Measurements from ENCODE around the gene RPS6KL1.

Gene RPS6KL1

GRCh38 chr14:74911221-74911620, 11.8 kb downstream of the RPS6KL1 start:
- DNase-seq, result no peak

DNA sequence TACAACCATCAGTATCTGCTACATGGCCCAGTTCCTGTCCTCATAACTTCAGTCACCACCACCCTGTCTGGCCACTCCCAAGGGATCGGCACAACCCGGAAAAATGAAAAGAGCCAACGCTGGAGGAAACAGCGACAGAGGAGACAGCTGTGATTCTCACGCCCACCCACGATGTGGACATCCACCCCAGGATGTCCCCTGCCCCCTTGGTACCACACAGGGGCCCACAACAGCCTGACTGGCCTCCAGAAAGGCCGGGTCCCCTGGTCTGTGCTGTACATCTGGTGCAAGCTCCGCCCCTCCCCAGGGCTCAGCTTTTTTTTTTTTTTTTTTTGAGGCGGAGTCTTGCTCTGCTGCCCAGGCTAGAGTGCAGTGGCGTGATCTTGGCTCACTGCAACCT, 12.5 kb downstream of the RPS6KL1 start:
- no peak for DNase-seq

GRCh38 chr14:74909911-74910310, 13.1 kb downstream of the RPS6KL1 start:
- no peak for DNase-seq

DNA sequence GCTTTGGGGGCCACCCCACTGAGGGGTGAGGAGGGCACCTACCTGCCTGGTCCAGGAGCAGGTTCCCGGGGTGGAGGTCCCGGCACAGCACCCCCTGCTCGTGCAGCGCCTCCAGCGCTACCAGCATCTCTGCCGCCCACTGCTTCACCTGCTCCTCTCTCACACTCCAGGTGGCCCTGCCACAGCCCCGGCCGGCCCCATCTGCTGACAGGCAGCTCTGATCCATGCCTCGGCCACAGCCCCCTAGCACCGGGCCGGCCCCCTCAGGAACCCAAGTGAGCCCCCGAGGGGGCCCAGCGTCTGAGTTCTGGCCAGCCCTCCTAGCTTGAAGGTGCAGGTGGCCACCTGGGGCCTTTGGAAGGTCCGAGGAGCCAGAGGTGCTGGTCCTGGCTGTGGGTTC, 13.6 kb downstream of the RPS6KL1 start:
- no peak for DNase-seq

DNA sequence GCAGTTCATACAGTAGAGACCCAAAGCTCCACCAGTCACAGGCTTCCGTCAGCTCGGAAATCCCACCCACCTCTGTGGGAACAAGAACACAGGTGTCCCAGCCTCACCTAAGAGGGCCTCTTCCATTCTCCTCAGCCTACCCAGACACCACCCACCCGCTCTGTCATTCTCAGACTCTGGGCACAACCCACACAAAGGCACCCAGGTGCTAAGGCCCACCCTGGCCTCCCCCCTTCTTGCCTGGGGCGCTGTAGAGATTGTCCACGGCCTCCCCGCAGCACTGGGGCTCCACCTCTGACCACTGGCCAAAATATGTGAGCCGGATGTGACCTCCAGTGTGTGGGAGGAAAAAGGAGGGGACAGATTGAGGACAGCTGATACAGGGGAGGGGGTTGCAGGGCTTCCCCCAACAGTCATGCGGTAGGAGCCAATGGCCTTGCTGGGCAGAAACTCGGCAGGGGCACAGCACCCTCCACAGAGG, 14.2 kb downstream of the RPS6KL1 start:
- DNase-seq, result no peak

GRCh38 chr14:74907744-74908143, 15.3 kb downstream of the RPS6KL1 start:
- no peak for DNase-seq

- DNase-seq, result no peak
These were observed 16.0 kb downstream of the RPS6KL1 start for GRCh38 chr14:74906925-74907521.

- peak; percentile 73 for DNase-seq
These were observed 17.4 kb downstream of the RPS6KL1 start for GRCh38 chr14:74905595-74906142.

- no peak for DNase-seq
These were observed 18.2 kb downstream of the RPS6KL1 start for GRCh38 chr14:74904635-74905503.

GRCh38 chr14:74902941-74903705, 19.9 kb downstream of the RPS6KL1 start:
- DNase-seq, result no peak

GRCh38 chr14:74898694-74899093, 24.4 kb downstream of the RPS6KL1 start:
- DNase-seq, result no peak

DNA sequence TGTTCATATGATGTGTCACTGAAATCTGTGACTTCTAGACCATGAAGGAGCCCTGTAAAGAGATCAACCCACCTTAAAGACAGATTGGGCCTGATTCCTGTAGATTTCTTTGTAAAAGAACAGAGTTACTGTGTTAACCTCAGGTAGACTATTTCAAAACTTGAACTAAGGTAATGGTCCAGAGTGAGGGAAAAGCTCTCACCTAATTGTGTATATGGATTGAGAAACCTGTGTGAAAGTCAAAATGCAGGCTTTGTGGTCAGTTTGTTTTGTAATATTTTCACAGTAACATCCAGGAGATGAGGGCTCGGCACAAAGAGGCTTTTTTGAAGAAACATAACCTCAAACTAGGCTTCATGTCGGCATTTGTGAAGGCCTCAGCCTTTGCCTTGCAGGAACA, 25.0 kb downstream of the RPS6KL1 start:
- DNase-seq, result no peak

DNA sequence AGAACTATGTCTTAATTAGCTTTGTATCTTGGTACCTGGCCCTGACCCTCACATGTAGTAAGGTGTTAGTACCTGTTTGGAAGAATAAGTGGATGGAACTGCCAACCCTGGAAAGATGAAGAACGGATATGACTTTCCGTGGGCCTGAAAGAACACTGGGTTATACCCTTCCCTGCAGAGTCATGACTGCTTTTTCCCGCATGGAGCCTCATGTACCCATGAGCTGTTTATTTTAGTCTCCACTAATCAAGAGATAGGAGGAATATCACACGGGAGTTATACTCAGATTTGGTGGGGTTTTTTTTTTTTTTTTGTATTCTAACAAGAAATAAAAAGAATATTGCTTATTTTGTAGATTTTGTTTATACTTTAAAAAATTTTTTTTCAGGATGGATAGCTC, 25.4 kb downstream of the RPS6KL1 start:
- DNase-seq, result no peak

DNA sequence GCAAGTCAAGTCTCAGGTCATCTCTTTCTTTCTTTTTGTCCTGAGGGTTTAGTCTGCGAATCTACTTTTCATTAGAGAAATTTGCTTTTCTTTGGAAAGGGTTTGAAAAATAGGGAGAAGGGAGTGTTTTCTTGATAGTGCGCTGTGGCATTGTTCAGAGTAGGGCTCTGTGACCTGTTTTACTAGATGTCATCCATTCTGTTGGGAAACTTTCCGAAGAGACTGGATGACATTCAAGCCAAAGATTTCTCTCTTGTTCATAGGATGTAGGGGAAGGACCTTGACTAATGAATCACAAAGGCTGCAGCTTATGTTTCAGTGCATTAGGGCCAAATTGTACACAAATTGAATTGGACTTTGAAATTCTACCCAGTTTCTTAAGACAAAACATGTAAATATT, 26.7 kb downstream of the RPS6KL1 start:
- no peak for DNase-seq

GRCh38 chr14:74893614-74894091, 29.4 kb downstream of the RPS6KL1 start:
- DNase-seq, result no peak

- DNase-seq, result no peak
These were observed 30.3 kb downstream of the RPS6KL1 start for GRCh38 chr14:74892745-74893144.

GRCh38 chr14:74891870-74892269, 31.2 kb downstream of the RPS6KL1 start:
- DNase-seq, result no peak

DNA sequence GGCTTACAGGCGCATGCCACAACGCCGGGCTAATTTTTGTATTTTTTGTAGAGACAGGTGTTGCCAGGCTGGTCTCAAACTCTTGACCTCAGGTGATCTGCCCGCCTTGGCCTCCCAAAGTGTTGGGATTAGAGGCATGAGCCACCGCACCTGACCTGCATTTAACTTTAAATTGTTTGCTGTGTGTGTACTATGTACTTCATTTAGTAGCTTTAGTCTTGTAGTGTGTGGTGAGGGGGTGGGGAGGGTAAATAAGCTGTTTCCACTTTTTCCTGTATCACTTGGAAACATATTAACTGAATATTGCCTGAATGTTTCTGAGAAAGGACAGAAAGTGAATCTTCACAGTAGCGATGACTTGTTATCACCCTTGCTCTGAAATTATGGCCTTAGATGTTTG, 32.8 kb downstream of the RPS6KL1 start:
- DNase-seq, result no peak

DNA sequence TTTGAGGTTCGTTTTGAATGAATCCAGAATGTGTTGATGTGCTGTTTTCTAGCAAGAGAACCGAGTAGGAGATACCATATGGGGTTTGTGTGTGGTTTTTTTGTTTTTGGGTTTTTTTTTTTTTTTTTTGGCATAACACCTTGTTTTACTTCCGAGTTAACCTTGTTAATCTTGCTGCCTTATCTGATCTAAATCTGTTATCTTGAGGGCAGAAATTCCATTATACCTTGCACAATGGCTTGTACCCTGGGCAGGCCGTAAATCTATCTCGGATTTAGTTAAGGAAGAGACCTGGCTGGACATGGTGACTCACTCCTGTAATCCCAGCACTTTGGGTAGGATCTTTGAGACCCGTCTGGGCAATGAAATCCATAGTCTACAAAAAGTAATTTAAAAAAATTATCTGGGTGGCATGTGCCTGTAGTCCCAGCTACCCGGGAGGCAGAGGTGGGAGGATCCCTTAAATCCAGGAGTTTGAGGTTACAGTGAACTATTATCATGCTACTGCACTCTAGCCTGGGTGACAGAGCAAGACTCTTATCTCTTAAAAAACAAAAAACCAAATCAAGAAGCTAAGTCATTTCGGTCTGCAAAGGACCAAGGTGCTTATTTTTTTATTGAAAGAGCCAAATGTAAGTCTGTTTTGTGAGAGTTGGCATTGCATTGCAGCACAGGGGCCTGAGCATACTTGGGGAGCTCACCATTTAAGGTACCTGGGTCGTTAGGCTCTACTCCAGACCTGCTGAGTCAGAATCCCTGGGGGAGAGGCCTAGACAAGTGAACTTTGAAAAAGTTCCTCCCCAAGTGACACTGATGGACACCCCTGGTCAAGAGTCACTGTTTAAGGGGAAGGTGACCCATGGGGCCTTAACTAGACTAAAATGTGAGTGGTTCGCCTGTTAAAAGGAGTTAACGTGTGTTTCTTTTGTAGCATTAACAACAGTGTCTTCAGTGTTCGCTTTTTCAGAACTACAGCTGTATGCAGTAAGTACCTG, 34.6 kb downstream of the RPS6KL1 start:
- no peak for DNase-seq

- no peak for DNase-seq
These were observed 37.1 kb downstream of the RPS6KL1 start for GRCh38 chr14:74886001-74886400.

GRCh38 chr14:74882103-74882920, 40.7 kb downstream of the RPS6KL1 start:
- DNase-seq, result peak; percentile 50
